DOHH2 (cell line): ENCODE results near the gene RBP2.

Experiments used
- EZH2phosphoT487 ChIP-seq: fragments of 200-600 bp; sonication (generic); IDR thresholded peaks from 2 replicates; pipeline ENCODE4 v1.6.1; 2017; ENCODE audit warnings: borderline replicate concordance, mild to moderate bottlenecking, antibody characterized with exemption, low read length, moderate library complexity, mixed read lengths
- TF ChIP-seq, protein P1 (sequence below): fragments of 200-600 bp; sonication (generic); IDR thresholded peaks from one replicate; pipeline ENCODE4 v1.5.1; 2014; ENCODE audit warnings: antibody characterized with exemption, mild to moderate bottlenecking, low read depth, low read length; ENCODE audit not compliant: poor library complexity, severe bottlenecking

DNA sequence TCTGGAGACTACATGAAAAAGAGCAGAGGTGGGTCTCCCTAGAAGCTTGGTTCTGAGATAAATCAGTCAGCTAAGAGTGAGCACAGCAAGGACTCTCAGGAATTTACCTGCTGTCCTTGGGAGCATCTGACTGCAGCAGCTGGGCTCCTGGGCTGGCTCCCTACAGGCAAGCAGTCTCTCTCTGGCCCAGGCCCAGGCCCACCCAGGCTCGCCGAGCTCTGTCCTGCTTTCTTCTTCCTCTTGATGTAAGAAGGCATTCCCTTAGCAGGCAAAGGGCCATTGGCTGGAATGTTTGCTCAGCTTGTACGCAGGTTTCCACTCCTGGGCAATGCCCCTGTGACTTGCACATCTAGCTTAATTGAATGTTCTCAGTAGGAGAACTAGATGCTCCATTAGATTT is 4.3 kb upstream of the RBP2 start:
- TF ChIP-seq, protein P1, sequence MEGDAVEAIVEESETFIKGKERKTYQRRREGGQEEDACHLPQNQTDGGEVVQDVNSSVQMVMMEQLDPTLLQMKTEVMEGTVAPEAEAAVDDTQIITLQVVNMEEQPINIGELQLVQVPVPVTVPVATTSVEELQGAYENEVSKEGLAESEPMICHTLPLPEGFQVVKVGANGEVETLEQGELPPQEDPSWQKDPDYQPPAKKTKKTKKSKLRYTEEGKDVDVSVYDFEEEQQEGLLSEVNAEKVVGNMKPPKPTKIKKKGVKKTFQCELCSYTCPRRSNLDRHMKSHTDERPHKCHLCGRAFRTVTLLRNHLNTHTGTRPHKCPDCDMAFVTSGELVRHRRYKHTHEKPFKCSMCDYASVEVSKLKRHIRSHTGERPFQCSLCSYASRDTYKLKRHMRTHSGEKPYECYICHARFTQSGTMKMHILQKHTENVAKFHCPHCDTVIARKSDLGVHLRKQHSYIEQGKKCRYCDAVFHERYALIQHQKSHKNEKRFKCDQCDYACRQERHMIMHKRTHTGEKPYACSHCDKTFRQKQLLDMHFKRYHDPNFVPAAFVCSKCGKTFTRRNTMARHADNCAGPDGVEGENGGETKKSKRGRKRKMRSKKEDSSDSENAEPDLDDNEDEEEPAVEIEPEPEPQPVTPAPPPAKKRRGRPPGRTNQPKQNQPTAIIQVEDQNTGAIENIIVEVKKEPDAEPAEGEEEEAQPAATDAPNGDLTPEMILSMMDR, result no peak
- TF ChIP-seq EZH2phosphoT487, result no peak
